PC-9 (cell line): ENCODE data around the gene AFF4.

Source experiments
- EZH2 ChIP-seq: fragments of 200-600 bp; sonication (generic); IDR thresholded peaks from 2 replicates; pipeline ENCODE4 v1.8.0; 2017; ENCODE audit warnings: antibody characterized with exemption, low read depth
- TF ChIP-seq, protein P1 (sequence below): fragments of 200-600 bp; sonication (generic); conservative IDR thresholded peaks from 2 replicates; pipeline ENCODE4 v1.6.1; 2017; ENCODE audit warnings: mixed run types, antibody characterized with exemption, mild to moderate bottlenecking, moderate library complexity

- TF ChIP-seq, protein P1, sequence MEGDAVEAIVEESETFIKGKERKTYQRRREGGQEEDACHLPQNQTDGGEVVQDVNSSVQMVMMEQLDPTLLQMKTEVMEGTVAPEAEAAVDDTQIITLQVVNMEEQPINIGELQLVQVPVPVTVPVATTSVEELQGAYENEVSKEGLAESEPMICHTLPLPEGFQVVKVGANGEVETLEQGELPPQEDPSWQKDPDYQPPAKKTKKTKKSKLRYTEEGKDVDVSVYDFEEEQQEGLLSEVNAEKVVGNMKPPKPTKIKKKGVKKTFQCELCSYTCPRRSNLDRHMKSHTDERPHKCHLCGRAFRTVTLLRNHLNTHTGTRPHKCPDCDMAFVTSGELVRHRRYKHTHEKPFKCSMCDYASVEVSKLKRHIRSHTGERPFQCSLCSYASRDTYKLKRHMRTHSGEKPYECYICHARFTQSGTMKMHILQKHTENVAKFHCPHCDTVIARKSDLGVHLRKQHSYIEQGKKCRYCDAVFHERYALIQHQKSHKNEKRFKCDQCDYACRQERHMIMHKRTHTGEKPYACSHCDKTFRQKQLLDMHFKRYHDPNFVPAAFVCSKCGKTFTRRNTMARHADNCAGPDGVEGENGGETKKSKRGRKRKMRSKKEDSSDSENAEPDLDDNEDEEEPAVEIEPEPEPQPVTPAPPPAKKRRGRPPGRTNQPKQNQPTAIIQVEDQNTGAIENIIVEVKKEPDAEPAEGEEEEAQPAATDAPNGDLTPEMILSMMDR: no peak
- TF ChIP-seq EZH2: no peak
Observed at GRCh38 chr5:132839426-132840301, 123.8 kb downstream of the AFF4 start.
